AG20443 (cell line): Measurements from ENCODE around the gene GAPT.
A peak's percentile ranks its signal among the peaks of the same experiment; 100 is the strongest.

Source experiments
- DNase-seq: peaks from one replicate; pipeline ENCODE4 v3.0.0; 2012; ENCODE audit warnings: low spot score, mixed read lengths

GAPT gene

GRCh38 chr5:58491216-58491892 lies at the start of gene GAPT:
TSS of gene GAPT (plus strand) at chr5:58491435. CDS start at chr5:58494537, 3,102 bp downstream.
- DNase-seq: no peak

- no peak for DNase-seq
These were observed 46.4 kb upstream of the GAPT start for GRCh38 chr5:58444805-58445204.

GRCh38 chr5:58446024-58446423 lies 45.2 kb upstream of the GAPT start:
- DNase-seq: no peak

- DNase-seq: peak; percentile 30
These were observed 44.0 kb upstream of the GAPT start for GRCh38 chr5:58447226-58447625.

- DNase-seq: no peak
These were observed 41.2 kb upstream of the GAPT start for GRCh38 chr5:58450018-58450417.

- DNase-seq: no peak
These were observed 40.2 kb upstream of the GAPT start for GRCh38 chr5:58450811-58451629.

GRCh38 chr5:58451732-58452565 lies 39.3 kb upstream of the GAPT start:
- DNase-seq: no peak

- no peak for DNase-seq
These were observed 38.5 kb upstream of the GAPT start for GRCh38 chr5:58452566-58453258.

GRCh38 chr5:58453306-58453705 lies 37.9 kb upstream of the GAPT start:
- DNase-seq: no peak

- no peak for DNase-seq
These were observed 37.2 kb upstream of the GAPT start for GRCh38 chr5:58454025-58454424.

- DNase-seq: no peak
These were observed 36.2 kb upstream of the GAPT start for GRCh38 chr5:58455066-58455465.

GRCh38 chr5:58455480-58455879 lies 35.8 kb upstream of the GAPT start:
- DNase-seq: no peak

GRCh38 chr5:58456026-58456425 lies 35.2 kb upstream of the GAPT start:
- no peak for DNase-seq

- DNase-seq: no peak
These were observed 34.7 kb upstream of the GAPT start for GRCh38 chr5:58456486-58456885.

GRCh38 chr5:58457050-58457449 lies 34.2 kb upstream of the GAPT start:
- DNase-seq: no peak

- DNase-seq: no peak
These were observed 33.0 kb upstream of the GAPT start for GRCh38 chr5:58458141-58458742.

- no peak for DNase-seq
These were observed 32.5 kb upstream of the GAPT start for GRCh38 chr5:58458743-58459145.

- peak; percentile 29 for DNase-seq
These were observed 31.9 kb upstream of the GAPT start for GRCh38 chr5:58459146-58460001.

- DNase-seq: peak; percentile 96
These were observed 31.1 kb upstream of the GAPT start, which contains the start of gene PLK2 for GRCh38 chr5:58460002-58460731. TSS of gene PLK2 (minus strand) at chr5:58460086. CDS start at chr5:58459959, 127 bp downstream.
